KOPT-K1 (cell line): ENCODE measurements around the gene ARID5B.
A peak's percentile ranks its signal among the peaks of the same experiment; 100 is the strongest.
"Not testable (repeated sequence)": the region's sequence is repeated elsewhere in the genome, so short reads cannot be mapped to it uniquely, and the experiment has no call there.

Source experiments
- H3K27ac ChIP-seq: fragments of 200-600 bp; sonication (generic); 2 replicates; pipeline ENCODE4 v1.5.1; 2016; ENCODE audit warnings: antibody characterized with exemption, mild to moderate bottlenecking, low read depth, low read length; ENCODE audit not compliant: poor library complexity, severe bottlenecking
- H3K36me3 ChIP-seq: fragments of 200-600 bp; sonication (generic); 2 replicates; pipeline ENCODE4 v1.5.1; 2017; ENCODE audit warnings: antibody characterized with exemption, mild to moderate bottlenecking, low read length, moderate library complexity; ENCODE audit not compliant: insufficient read depth
- H3K9me3 ChIP-seq: fragments of 200-600 bp; sonication (generic); 2 replicates; pipeline ENCODE4 v1.5.1; 2017; ENCODE audit warnings: antibody characterized with exemption, low read length, mild to moderate bottlenecking; ENCODE audit not compliant: insufficient read depth, poor library complexity, severe bottlenecking

ARID5B gene

DNA sequence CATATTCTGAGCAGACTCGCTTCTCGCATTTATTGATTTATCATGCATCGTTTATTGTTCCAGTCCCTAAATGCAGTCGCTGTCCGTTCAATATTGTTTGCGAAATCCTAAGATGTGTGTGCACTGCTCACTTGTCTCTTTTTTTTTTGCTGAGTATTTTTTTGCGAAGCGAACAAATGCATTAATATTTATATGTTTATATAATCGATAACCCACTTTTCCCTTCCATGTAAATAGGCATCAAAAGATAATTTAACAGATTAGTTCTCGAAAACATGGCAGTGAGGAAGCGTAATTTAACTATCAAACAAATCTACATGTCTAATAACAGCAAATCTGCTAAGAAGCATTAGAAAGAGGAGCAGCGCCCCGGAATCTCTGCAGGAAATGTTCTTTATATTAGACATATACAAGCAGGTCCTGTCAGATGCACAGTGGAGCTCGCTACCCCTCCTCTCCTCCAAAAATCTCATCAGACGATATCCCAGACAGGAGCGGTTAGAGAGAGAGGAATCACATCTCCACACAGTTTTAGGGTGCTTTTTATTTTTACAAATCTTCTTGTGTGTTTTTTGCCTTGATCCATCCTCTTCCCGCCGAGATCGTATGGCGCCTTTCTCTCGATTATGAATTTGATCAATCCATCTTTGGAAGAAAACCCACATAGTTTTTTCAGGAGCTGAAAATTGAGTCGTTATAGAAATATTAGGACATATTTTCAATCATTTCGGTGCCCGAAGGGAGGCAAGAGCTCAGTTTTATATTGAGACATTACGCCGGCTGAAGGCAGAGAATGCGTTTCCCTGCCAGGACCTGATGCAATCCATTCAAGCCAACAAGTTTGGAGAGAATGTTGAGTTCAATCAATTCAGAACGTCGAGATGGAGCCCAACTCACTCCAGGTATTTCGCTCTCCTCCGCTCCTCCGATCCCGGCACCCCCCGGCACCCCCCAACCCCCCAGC is at the start of gene ARID5B:
TSS of gene ARID5B (plus strand) at position 871 of the 964 bp plus-strand sequence. CDS start at position 882, 11 bp downstream.
- no peaks in the 10 kb centered on the region for H3K36me3 ChIP-seq
- peak within 1 kb of the TSS; percentile 94 for H3K27ac ChIP-seq
- no peaks in the 10 kb centered on the region for H3K9me3 ChIP-seq

DNA sequence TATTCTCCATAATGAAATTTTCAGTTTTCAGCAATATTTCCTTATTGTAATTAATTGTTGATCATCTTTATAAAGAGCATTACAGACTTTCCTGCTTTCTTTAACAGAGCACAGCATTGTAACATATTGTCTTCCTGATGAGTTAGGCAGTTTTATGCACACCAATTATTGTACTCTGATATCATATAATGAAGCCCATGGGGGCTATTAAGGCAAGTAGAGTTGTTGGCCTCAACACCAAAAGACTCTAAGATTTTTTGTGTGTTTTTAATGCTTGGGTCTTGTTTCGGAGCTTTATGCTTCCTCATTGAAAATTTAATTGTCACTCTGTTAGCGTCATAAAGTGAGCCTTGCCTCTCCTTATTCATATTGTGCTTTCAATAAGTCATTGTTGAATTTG is 49.2 kb upstream of the ARID5B start:
- Histone ChIP-seq H3K27ac (no peak overlapping the region), H3K9me3 (no peaks in the 10 kb centered on the region), H3K36me3 (no peaks in the 10 kb centered on the region)

GRCh38 chr10:61855771-61856170 is 45.7 kb upstream of the ARID5B start:
- Histone ChIP-seq H3K9me3 (no peaks in the 10 kb centered on the region), H3K36me3 (no peaks in the 10 kb centered on the region), H3K27ac (no peak overlapping the region)

- Histone ChIP-seq H3K36me3 (no peaks in the 10 kb centered on the region), H3K27ac (no peak overlapping the region)
Observed at GRCh38 chr10:61857746-61858145, 43.8 kb upstream of the ARID5B start.

GRCh38 chr10:61859786-61860185 is 41.7 kb upstream of the ARID5B start:
- Histone ChIP-seq H3K9me3 (no peaks in the 10 kb centered on the region), H3K27ac (no peak overlapping the region), H3K36me3 (no peaks in the 10 kb centered on the region)

More at GRCh38 chr10:61857746-61858145, 43.8 kb upstream of the ARID5B start:
- H3K9me3 ChIP-seq = no peaks in the 10 kb centered on the region

GRCh38 chr10:61860964-61861758 is 40.3 kb upstream of the ARID5B start:
- no peaks in the 10 kb centered on the region for H3K9me3 ChIP-seq
- H3K36me3 ChIP-seq = no peaks in the 10 kb centered on the region
- H3K27ac ChIP-seq = no peak overlapping the region

DNA sequence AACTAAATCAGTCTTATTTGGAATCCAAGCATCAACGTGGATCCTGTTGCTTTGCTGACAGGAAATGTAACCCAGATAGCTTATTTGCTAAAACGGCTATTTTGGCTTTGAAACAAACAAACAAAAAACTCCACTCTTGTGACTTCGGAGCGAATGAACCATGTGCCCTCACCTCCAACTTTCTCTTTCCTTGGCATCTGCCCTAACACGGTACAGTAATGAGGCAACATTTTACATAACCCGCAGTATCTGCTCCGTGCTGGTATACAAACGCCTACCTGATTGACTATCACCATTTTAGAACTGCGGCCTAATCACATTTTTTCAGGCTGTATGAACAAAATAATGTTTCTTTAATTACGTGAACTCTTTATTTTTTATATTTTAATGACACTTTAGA is 37.5 kb upstream of the ARID5B start:
- Histone ChIP-seq H3K27ac (no peak overlapping the region), H3K36me3 (no peaks in the 10 kb centered on the region), H3K9me3 (no peaks in the 10 kb centered on the region)

- H3K9me3 ChIP-seq = no peaks in the 10 kb centered on the region
Observed at GRCh38 chr10:61866700-61867368, 34.7 kb upstream of the ARID5B start.

DNA sequence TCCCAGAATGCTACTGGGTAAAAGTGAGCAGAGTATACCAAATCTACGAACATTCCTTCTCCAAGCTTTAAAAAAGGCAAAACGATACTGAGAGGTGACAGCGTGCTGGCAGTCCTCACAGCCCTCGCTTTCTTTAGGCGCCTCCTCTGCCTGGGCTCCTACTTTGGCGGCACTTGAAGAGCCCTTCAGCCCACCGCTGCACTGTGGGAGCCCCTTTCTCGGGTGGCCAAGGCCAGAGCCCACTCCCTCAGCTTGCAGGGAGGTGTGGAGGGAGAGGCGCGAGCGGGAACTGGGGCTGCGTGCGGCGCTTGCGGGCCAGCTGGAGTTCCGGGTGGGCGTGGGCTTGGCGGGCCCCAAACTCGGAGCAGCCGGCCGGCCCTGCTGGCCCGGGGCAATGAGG is 34.1 kb upstream of the ARID5B start:
- not testable (repeated sequence) for H3K9me3 ChIP-seq, H3K36me3 ChIP-seq, H3K27ac ChIP-seq

More at GRCh38 chr10:61866700-61867368, 34.7 kb upstream of the ARID5B start:
- no peak overlapping the region for H3K27ac ChIP-seq
- H3K36me3 ChIP-seq = no peaks in the 10 kb centered on the region

DNA sequence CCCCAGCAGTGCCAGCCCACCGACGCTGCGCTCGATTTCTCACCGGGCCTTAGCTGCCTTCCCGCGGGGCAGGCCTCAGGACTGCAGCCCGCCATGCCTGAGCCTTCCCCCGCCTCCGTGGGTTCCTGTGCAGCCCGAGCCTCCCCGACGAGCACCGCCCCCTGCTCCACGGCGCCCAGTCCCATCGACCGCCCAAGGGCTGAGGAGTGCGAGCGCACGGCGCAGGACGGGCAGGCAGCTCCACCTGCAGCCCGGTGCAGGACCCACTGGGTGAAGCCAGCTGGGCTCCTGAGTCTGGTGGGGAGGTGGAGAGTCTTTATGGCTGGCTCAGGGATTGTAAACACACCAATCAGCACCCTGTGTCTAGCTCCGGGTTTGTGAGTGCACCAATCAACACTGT is 33.7 kb upstream of the ARID5B start:
- H3K36me3 ChIP-seq, H3K27ac ChIP-seq, H3K9me3 ChIP-seq: not testable (repeated sequence)

DNA sequence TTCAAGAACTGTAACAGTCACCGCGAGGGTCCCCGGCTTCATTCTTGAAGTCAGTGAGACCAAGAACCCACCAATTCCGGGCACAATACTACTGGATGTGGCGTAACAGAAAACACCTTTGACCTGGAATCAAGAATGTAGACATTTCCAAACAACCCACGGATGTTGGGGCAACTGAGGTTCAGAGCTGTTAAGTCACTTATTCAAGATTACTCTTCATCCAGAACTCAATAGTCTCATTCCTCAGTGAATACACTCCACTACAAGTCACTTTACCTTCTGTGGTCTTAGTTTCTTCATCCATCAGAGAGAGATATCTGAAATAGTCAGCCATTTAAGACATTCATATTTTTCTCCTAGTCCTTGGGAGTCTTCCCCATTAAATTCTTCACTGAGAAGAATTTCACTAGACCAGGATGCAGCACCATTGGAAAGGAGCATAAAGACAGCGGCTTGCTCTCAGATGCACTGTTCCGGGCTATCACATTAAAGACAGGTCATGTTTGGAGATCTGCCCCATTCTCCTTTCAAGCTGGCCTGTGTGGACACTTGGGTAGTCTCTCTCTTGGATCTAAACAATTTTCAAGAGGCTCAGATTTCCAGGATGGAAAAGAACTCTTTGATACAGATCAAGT is 32.3 kb upstream of the ARID5B start:
- Histone ChIP-seq H3K36me3 (no peaks in the 10 kb centered on the region), H3K27ac (no peak overlapping the region), H3K9me3 (no peaks in the 10 kb centered on the region)

- no peak overlapping the region for H3K27ac ChIP-seq
- no peaks in the 10 kb centered on the region for H3K9me3 ChIP-seq
- H3K36me3 ChIP-seq = no peaks in the 10 kb centered on the region
Observed at GRCh38 chr10:61869774-61870525, 31.5 kb upstream of the ARID5B start.

- Histone ChIP-seq H3K27ac (no peak overlapping the region), H3K9me3 (no peaks in the 10 kb centered on the region), H3K36me3 (no peaks in the 10 kb centered on the region)
Observed at GRCh38 chr10:61870526-61870895, 31.0 kb upstream of the ARID5B start.

DNA sequence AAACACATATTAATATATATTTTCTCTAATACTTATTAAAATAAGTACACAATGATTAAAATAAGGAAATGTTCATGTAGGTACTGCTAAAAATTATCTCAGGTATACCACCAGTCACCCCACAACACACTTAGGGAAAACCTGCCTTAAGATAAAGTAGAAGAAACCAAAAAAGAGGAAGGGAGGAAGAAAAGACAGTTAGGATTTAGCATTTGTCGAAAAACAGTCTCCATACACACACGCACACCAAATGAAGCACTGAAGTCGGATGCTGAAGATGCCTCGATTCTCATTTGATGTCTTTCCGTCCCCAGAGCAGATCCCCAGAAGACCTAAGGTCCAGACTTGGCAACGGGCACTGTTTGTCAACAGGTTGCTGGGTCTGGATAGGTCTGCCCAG is 30.0 kb upstream of the ARID5B start:
- no peaks in the 10 kb centered on the region for H3K36me3 ChIP-seq
- H3K9me3 ChIP-seq = no peaks in the 10 kb centered on the region
- no peak overlapping the region for H3K27ac ChIP-seq
